ENCODE data around the gene EMC6.
"Not testable (repeated sequence)": the region's sequence is repeated elsewhere in the genome, so short reads cannot be mapped to it uniquely, and the experiment has no call there.

Gene EMC6

GRCh38 chr17:3679531-3680126 lies 11.0 kb downstream of the EMC6 start:
- DNase-seq (ENCODE audit: low read depth in 3 of 3, low spot score in 1 of 3), result no peak

- no peak for DNase-seq (ENCODE audit: low read depth in 3 of 3, low spot score in 1 of 3)
Measured at GRCh38 chr17:3681057-3681456, 12.4 kb downstream of the EMC6 start.

GRCh38 chr17:3681565-3681964 lies 13.0 kb downstream of the EMC6 start:
- no peak for DNase-seq (ENCODE audit: low read depth in 3 of 3, low spot score in 1 of 3)

GRCh38 chr17:3682033-3682432 lies 13.4 kb downstream of the EMC6 start:
- no peak for DNase-seq (ENCODE audit: low read depth in 3 of 3, low spot score in 1 of 3)

GRCh38 chr17:3683054-3683511 lies 14.5 kb downstream of the EMC6 start:
- peak; percentile 22 to 38 (median 34) for DNase-seq (ENCODE audit: low read depth in 3 of 3, low spot score in 1 of 3)

- no peak for DNase-seq (ENCODE audit: low read depth in 3 of 3, low spot score in 1 of 3)
Measured at GRCh38 chr17:3685174-3685573, 16.6 kb downstream of the EMC6 start.

- no peak for DNase-seq (ENCODE audit: low read depth in 3 of 3, low spot score in 1 of 3)
Measured at GRCh38 chr17:3688027-3688553, 19.5 kb downstream of the EMC6 start.

- DNase-seq (ENCODE audit: low read depth in 3 of 3, low spot score in 1 of 3), result no peak
Measured at GRCh38 chr17:3688852-3689261, 20.2 kb downstream of the EMC6 start.

- no peak for DNase-seq (ENCODE audit: low read depth in 3 of 3, low spot score in 1 of 3)
Measured at GRCh38 chr17:3689262-3690093, 20.9 kb downstream of the EMC6 start.

GRCh38 chr17:3690094-3690715 lies 21.6 kb downstream of the EMC6 start:
- DNase-seq (ENCODE audit: low read depth in 3 of 3, low spot score in 1 of 3), result no peak

- no peak for DNase-seq (ENCODE audit: low read depth in 3 of 3, low spot score in 1 of 3)
Measured at GRCh38 chr17:3691617-3692067, 23.0 kb downstream of the EMC6 start.

GRCh38 chr17:3692346-3692745 lies 23.7 kb downstream of the EMC6 start:
- no peak for DNase-seq (ENCODE audit: low read depth in 3 of 3, low spot score in 1 of 3)

GRCh38 chr17:3693141-3693540 lies 24.5 kb downstream of the EMC6 start:
- DNase-seq (ENCODE audit: low read depth in 3 of 3, low spot score in 1 of 3), result no peak

GRCh38 chr17:3693829-3694231 lies 25.2 kb downstream of the EMC6 start:
- DNase-seq (ENCODE audit: low read depth in 3 of 3, low spot score in 1 of 3), result no peak

GRCh38 chr17:3695129-3695722 lies 26.6 kb downstream of the EMC6 start:
- no peak for DNase-seq (ENCODE audit: low read depth in 3 of 3, low spot score in 1 of 3)

- peak in 1 of 3 donors; percentile 35 for DNase-seq (ENCODE audit: low read depth in 3 of 3, low spot score in 1 of 3)
Measured at GRCh38 chr17:3695723-3696411, 27.3 kb downstream of the EMC6 start, which contains the start of gene P2RX5. P2RX5 (minus strand) TSS chr17:3696155; CDS start chr17:3696005, 150 bp downstream.

- DNase-seq (ENCODE audit: low read depth in 3 of 3, low spot score in 1 of 3), result no peak
Measured at GRCh38 chr17:3697103-3697476, 28.5 kb downstream of the EMC6 start.

- no peak for DNase-seq (ENCODE audit: low read depth in 3 of 3, low spot score in 1 of 3)
Measured at GRCh38 chr17:3698139-3698538, 29.5 kb downstream of the EMC6 start.

GRCh38 chr17:3699951-3700350 lies 31.3 kb downstream of the EMC6 start:
- no peak for DNase-seq (ENCODE audit: low read depth in 3 of 3, low spot score in 1 of 3)

GRCh38 chr17:3702041-3702539 lies 33.5 kb downstream of the EMC6 start:
- DNase-seq (ENCODE audit: low read depth in 3 of 3, low spot score in 1 of 3), result not testable (repeated sequence)

All from stimulated activated CD4-positive, alpha-beta T cell treated with anti-CD3 and anti-CD28 coated beads, TNF-alpha, amount 100 ng/mL, for 1 hour (primary cell).